ENCODE measurements around the gene CCSER2.
"Not testable (repeated sequence)": the region's sequence is repeated elsewhere in the genome, so short reads cannot be mapped to it uniquely, and the experiment has no call there.

The CCSER2 gene

GRCh38 chr10:84328418-84329195 lies at the start of gene CCSER2:
TSS of gene CCSER2 (plus strand) at chr10:84328589. CDS start at chr10:84371053, 42,464 bp downstream.
- DNase-seq (ENCODE audit: insufficient read length, low spot score) (peak; percentile 84), FAIRE-seq (no peak)

- FAIRE-seq; DNase-seq (ENCODE audit: insufficient read length, low spot score): not testable (repeated sequence)
These were observed 48.4 kb upstream of the CCSER2 start for GRCh38 chr10:84279876-84280475.

GRCh38 chr10:84286695-84287094 lies 41.7 kb upstream of the CCSER2 start:
- DNase-seq (ENCODE audit: insufficient read length, low spot score) (no peak), FAIRE-seq (no peak)

- no peak for FAIRE-seq
These were observed 40.2 kb upstream of the CCSER2 start for GRCh38 chr10:84288151-84288550.

GRCh38 chr10:84289521-84290200 lies 38.7 kb upstream of the CCSER2 start:
- no peak for DNase-seq (ENCODE audit: insufficient read length, low spot score)
- no peak for FAIRE-seq

More at GRCh38 chr10:84288151-84288550, 40.2 kb upstream of the CCSER2 start:
- no peak for DNase-seq (ENCODE audit: insufficient read length, low spot score)

- no peak for FAIRE-seq
- DNase-seq (ENCODE audit: insufficient read length, low spot score), result no peak
These were observed 38.2 kb upstream of the CCSER2 start for GRCh38 chr10:84290235-84290634.

- DNase-seq (ENCODE audit: insufficient read length, low spot score), result no peak
- FAIRE-seq, result no peak
These were observed 37.0 kb upstream of the CCSER2 start for GRCh38 chr10:84291384-84291783.

GRCh38 chr10:84292502-84292901 lies 35.9 kb upstream of the CCSER2 start:
- no peak for FAIRE-seq
- DNase-seq (ENCODE audit: insufficient read length, low spot score), result no peak

- FAIRE-seq (no peak), DNase-seq (ENCODE audit: insufficient read length, low spot score) (no peak)
These were observed 35.2 kb upstream of the CCSER2 start for GRCh38 chr10:84293171-84293570.

- DNase-seq (ENCODE audit: insufficient read length, low spot score) (no peak), FAIRE-seq (no peak)
These were observed 34.8 kb upstream of the CCSER2 start for GRCh38 chr10:84293574-84294016.

GRCh38 chr10:84294766-84295447 lies 33.5 kb upstream of the CCSER2 start:
- FAIRE-seq (no peak), DNase-seq (ENCODE audit: insufficient read length, low spot score) (no peak)

GRCh38 chr10:84296091-84296981 lies 32.1 kb upstream of the CCSER2 start:
- FAIRE-seq (no peak), DNase-seq (ENCODE audit: insufficient read length, low spot score) (no peak)

- DNase-seq (ENCODE audit: insufficient read length, low spot score) (no peak), FAIRE-seq (no peak)
These were observed 30.3 kb upstream of the CCSER2 start for GRCh38 chr10:84298057-84298456.

GRCh38 chr10:84302223-84302622 lies 26.2 kb upstream of the CCSER2 start:
- no peak for FAIRE-seq
- DNase-seq (ENCODE audit: insufficient read length, low spot score), result no peak

GRCh38 chr10:84306751-84307384 lies 21.5 kb upstream of the CCSER2 start:
- DNase-seq (ENCODE audit: insufficient read length, low spot score) (no peak), FAIRE-seq (no peak)

GRCh38 chr10:84308021-84308420 lies 20.4 kb upstream of the CCSER2 start:
- FAIRE-seq (no peak), DNase-seq (ENCODE audit: insufficient read length, low spot score) (no peak)

- DNase-seq (ENCODE audit: insufficient read length, low spot score), result no peak
These were observed 19.7 kb upstream of the CCSER2 start for GRCh38 chr10:84308481-84309304.

GRCh38 chr10:84310470-84310869 lies 17.9 kb upstream of the CCSER2 start:
- FAIRE-seq (no peak), DNase-seq (ENCODE audit: insufficient read length, low spot score) (no peak)

More at GRCh38 chr10:84308481-84309304, 19.7 kb upstream of the CCSER2 start:
- no peak for FAIRE-seq

- FAIRE-seq (no peak), DNase-seq (ENCODE audit: insufficient read length, low spot score) (no peak)
These were observed 16.8 kb upstream of the CCSER2 start for GRCh38 chr10:84311576-84311975.
